Loucy (cell line): ENCODE measurements around the gene MAP1B.

Source experiments
- EZH2phosphoT487 ChIP-seq: fragments of 200-600 bp; IDR thresholded peaks from 2 replicates; pipeline ENCODE4 v1.6.1; 2018; ENCODE audit warnings: antibody characterized with exemption, mild to moderate bottlenecking, moderate library complexity, borderline replicate concordance
- TF ChIP-seq, protein P1 (sequence below): fragments of 200-600 bp; sonication (generic); conservative IDR thresholded peaks from 2 replicates; pipeline ENCODE4 v1.5.1; 2014; ENCODE audit warnings: mild to moderate bottlenecking, antibody characterized with exemption, low read length

DNA sequence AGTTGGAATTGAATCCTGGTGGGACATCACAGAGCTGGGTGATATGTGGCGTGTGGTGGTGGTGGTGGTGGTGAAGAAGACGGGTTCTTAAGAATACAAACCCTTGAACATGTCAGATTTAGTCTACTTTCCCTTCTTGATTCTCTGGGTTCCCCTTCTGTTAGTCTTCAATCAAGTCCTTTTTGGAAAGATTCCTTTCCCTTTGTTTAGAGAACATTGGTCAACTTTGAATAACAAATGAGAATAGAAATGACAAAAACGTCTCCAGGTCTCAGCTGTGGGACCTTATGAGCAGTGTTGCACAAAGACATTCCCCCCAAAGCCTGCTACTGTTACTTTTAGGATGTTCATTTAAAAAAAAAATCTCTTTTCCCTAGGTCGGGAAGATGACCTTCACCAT, 46.3 kb downstream of the MAP1B start:
- TF ChIP-seq, protein P1, sequence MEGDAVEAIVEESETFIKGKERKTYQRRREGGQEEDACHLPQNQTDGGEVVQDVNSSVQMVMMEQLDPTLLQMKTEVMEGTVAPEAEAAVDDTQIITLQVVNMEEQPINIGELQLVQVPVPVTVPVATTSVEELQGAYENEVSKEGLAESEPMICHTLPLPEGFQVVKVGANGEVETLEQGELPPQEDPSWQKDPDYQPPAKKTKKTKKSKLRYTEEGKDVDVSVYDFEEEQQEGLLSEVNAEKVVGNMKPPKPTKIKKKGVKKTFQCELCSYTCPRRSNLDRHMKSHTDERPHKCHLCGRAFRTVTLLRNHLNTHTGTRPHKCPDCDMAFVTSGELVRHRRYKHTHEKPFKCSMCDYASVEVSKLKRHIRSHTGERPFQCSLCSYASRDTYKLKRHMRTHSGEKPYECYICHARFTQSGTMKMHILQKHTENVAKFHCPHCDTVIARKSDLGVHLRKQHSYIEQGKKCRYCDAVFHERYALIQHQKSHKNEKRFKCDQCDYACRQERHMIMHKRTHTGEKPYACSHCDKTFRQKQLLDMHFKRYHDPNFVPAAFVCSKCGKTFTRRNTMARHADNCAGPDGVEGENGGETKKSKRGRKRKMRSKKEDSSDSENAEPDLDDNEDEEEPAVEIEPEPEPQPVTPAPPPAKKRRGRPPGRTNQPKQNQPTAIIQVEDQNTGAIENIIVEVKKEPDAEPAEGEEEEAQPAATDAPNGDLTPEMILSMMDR, result no peak
- no peak for TF ChIP-seq EZH2phosphoT487
